DOHH2 (cell line): Measurements from ENCODE around the gene GTPBP3.

Source experiments
- EZH2phosphoT487 ChIP-seq: fragments of 200-600 bp; sonication (generic); IDR thresholded peaks from 2 replicates; pipeline ENCODE4 v1.6.1; 2017; ENCODE audit warnings: borderline replicate concordance, mild to moderate bottlenecking, antibody characterized with exemption, low read length, moderate library complexity, mixed read lengths
- TF ChIP-seq, protein P1 (sequence below): fragments of 200-600 bp; sonication (generic); IDR thresholded peaks from one replicate; pipeline ENCODE4 v1.5.1; 2014; ENCODE audit warnings: antibody characterized with exemption, mild to moderate bottlenecking, low read depth, low read length; ENCODE audit not compliant: poor library complexity, severe bottlenecking

DNA sequence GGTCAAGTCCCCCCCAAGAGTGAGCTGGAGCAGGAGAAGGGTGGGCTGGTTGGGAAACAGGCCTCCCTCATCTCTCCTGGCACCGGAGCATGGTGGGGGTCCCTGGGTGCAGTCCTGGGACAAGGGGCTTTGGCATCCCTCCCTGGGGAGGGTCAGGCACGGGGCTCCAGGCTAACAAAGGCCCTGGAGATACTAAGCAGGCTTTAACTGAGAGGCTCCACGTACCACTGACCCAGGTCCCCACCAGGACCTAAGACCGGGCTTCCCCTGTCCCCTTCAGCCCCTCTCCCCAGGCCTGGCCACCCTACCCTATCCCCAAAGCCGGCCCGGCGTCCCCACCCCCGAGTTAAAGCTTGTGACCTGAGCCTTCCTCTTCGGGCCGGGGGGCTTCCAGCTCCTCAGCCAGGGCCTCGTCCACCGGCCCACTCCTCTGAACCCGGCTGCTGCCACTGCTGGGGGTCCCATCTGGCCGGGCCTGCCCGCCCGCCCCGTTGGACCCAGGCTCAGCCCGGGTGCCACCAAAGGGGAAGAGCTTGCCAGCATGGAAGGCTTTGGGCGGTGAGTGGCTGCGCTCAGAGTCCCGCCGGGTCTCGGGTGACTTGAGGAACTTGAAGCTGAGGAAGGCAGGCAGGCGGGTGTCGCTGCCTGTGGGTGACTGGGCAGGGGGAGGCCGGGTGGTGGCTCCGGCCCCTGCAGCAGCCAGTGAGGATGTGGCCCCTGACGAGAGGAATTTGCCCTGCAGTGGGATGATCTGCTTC lies 12.8 kb upstream of the GTPBP3 start:
- TF ChIP-seq, protein P1, sequence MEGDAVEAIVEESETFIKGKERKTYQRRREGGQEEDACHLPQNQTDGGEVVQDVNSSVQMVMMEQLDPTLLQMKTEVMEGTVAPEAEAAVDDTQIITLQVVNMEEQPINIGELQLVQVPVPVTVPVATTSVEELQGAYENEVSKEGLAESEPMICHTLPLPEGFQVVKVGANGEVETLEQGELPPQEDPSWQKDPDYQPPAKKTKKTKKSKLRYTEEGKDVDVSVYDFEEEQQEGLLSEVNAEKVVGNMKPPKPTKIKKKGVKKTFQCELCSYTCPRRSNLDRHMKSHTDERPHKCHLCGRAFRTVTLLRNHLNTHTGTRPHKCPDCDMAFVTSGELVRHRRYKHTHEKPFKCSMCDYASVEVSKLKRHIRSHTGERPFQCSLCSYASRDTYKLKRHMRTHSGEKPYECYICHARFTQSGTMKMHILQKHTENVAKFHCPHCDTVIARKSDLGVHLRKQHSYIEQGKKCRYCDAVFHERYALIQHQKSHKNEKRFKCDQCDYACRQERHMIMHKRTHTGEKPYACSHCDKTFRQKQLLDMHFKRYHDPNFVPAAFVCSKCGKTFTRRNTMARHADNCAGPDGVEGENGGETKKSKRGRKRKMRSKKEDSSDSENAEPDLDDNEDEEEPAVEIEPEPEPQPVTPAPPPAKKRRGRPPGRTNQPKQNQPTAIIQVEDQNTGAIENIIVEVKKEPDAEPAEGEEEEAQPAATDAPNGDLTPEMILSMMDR = no peak
- no peak for TF ChIP-seq EZH2phosphoT487
